IMR-90 (cell line): ENCODE measurements around the gene OR1J4. TPM values are rescaled to one million over a fixed set of nuclear protein-coding genes. Genes with fewer than 3 reads are reported as not detected.

Experiments used
- ATAC-seq: fragments of 200-7000 bp; cut with Tn5 transposase; 2 replicates; pipeline ENCODE4 v1.9.1; 2020; ENCODE audit warnings: low read depth, mild to moderate bottlenecking, moderate library complexity
- BruUV-seq: library from RNA; stranded (reverse); fragments of 400-500 nt; replicated peaks from 2 replicates; lab custom pipeline; 2021; lab: Mats Ljungman, UMichigan
- CTCF ChIA-PET: fragments of 300-600 bp; formaldehyde crosslinking; extraction: SDS; loops from one replicate; lab custom pipeline; 2021; ENCODE audit warnings: antibody characterized with exemption; lab: Yijun Ruan, JAX
- POLR2A ChIA-PET: fragments of 300-600 bp; sonication (Branson Sonifier 250); formaldehyde crosslinking; loops from one replicate; lab custom pipeline; 2022; ENCODE audit warnings: antibody characterized with exemption; ENCODE audit not compliant: unreplicated experiment; lab: Charles Lee
- DNase-seq: peaks from one replicate; pipeline ENCODE4 v3.0.0; 2013
- H2AFZ ChIP-seq: replicated peaks from 2 replicates; pipeline ENCODE3; 2013; ENCODE audit warnings: low read length, mild to moderate bottlenecking; ENCODE audit not compliant: poor library complexity
- H2AK5ac ChIP-seq: 2 replicates; pipeline ENCODE4 v1.6.1; 2013; ENCODE audit warnings: low read depth, low read length, inconsistent platforms
- H2AK9ac ChIP-seq: replicated peaks from 2 replicates; pipeline ENCODE3; 2013; ENCODE audit warnings: mild to moderate bottlenecking, low read depth, low read length, moderate library complexity; ENCODE audit not compliant: poor library complexity
- H2BK120ac ChIP-seq: 2 replicates; pipeline ENCODE4 v1.6.1; 2013; ENCODE audit warnings: low read depth, low read length, inconsistent platforms
- H2BK15ac ChIP-seq: 3 replicates; pipeline ENCODE4 v1.6.1; 2013; ENCODE audit warnings: low read depth, low read length, inconsistent platforms
- H2BK20ac ChIP-seq: 2 replicates; pipeline ENCODE4 v1.6.1; 2013; ENCODE audit warnings: low read depth, mild to moderate bottlenecking, inconsistent platforms, low read length, moderate library complexity
- H2BK5ac ChIP-seq: 2 replicates; pipeline ENCODE4 v1.6.1; 2013; ENCODE audit warnings: mild to moderate bottlenecking, low read depth, low read length, inconsistent platforms; ENCODE audit not compliant: poor library complexity, severe bottlenecking
- H3K14ac ChIP-seq: replicated peaks from 2 replicates; pipeline ENCODE4 v1.6.1; 2013; ENCODE audit warnings: low read depth, low read length, inconsistent platforms
- H3K18ac ChIP-seq: 2 replicates; pipeline ENCODE4 v1.6.1; 2013; ENCODE audit warnings: low read depth, low read length, control low read depth
- H3K23ac ChIP-seq: 2 replicates; pipeline ENCODE4 v1.6.1; 2013; ENCODE audit warnings: low read depth, low read length, inconsistent platforms
- H3K27ac ChIP-seq: 2 replicates; pipeline ENCODE4 v1.5.1; 2013; ENCODE audit warnings: mild to moderate bottlenecking, control low read depth, low read length; ENCODE audit not compliant: insufficient read depth
- H3K27me3 ChIP-seq: 2 replicates; pipeline ENCODE4 v1.6.1; 2013; ENCODE audit warnings: low read length; ENCODE audit not compliant: control insufficient read depth, insufficient read depth
- H3K36me3 ChIP-seq: 2 replicates; pipeline ENCODE4 v1.6.1; 2013; ENCODE audit warnings: low read length, mixed read lengths; ENCODE audit not compliant: control insufficient read depth, insufficient read depth
- H3K4ac ChIP-seq: 2 replicates; pipeline ENCODE4 v1.6.1; 2013; ENCODE audit warnings: low read depth, low read length, inconsistent platforms
- H3K4me1 ChIP-seq: 2 replicates; pipeline ENCODE4 v1.6.1; 2013; ENCODE audit warnings: low read length, mixed read lengths; ENCODE audit not compliant: control insufficient read depth, insufficient read depth
- H3K4me2 ChIP-seq: 2 replicates; pipeline ENCODE4 v1.6.1; 2013; ENCODE audit warnings: low read depth, mild to moderate bottlenecking, control low read depth, low read length, moderate library complexity
- H3K4me3 ChIP-seq: 2 replicates; pipeline ENCODE4 v1.5.1; 2013; ENCODE audit warnings: low read depth, mild to moderate bottlenecking, control low read depth, low read length, moderate library complexity; ENCODE audit not compliant: insufficient read depth
- H3K56ac ChIP-seq: 2 replicates; pipeline ENCODE4 v1.6.1; 2013; ENCODE audit warnings: low read length, inconsistent platforms; ENCODE audit not compliant: insufficient read depth; ENCODE audit errors: extremely low read depth
- H3K79me1 ChIP-seq, 2 experiments: 2 replicates each; pipeline ENCODE4 v1.6.1; 2013; ENCODE audit warnings: low read length in 2 of 2, inconsistent platforms in 1 of 2, low read depth in 1 of 2
- H3K9ac ChIP-seq: 2 replicates; pipeline ENCODE4 v1.6.1; 2013; ENCODE audit warnings: low read depth, low read length, control low read depth
- H3K9me1 ChIP-seq: 2 replicates; pipeline ENCODE4 v1.6.1; 2013; ENCODE audit warnings: low read length, inconsistent platforms; ENCODE audit not compliant: insufficient read depth
- H3K9me3 ChIP-seq: 2 replicates; pipeline ENCODE4 v1.6.1; 2013; ENCODE audit warnings: low read length; ENCODE audit not compliant: control insufficient read depth, insufficient read depth
- H4K20me1 ChIP-seq: 2 replicates; pipeline ENCODE4 v1.6.1; 2013; ENCODE audit warnings: low read length, inconsistent platforms; ENCODE audit not compliant: insufficient read depth
- H4K5ac ChIP-seq: 2 replicates; pipeline ENCODE4 v1.6.1; 2013; ENCODE audit warnings: mild to moderate bottlenecking, low read depth, low read length, control low read depth
- H4K8ac ChIP-seq, 2 experiments: 2 replicates each; pipeline ENCODE4 v1.6.1; 2013; ENCODE audit warnings: low read depth in 2 of 2, low read length in 2 of 2, control low read depth in 1 of 2, inconsistent platforms in 1 of 2
- H4K91ac ChIP-seq: 2 replicates; pipeline ENCODE4 v1.6.1; 2013; ENCODE audit warnings: low read depth, low read length, inconsistent platforms; ENCODE audit not compliant: insufficient read depth
- BHLHE40 ChIP-seq: fragments of 150-350 bp; IDR thresholded peaks from 2 replicates; pipeline ENCODE4 v1.6.1; 2016; ENCODE audit warnings: mild to moderate bottlenecking, low read depth, low read length
- MXI1 ChIP-seq: IDR thresholded peaks from 2 replicates; pipeline ENCODE4 v1.6.1; 2012; ENCODE audit warnings: low read depth, mild to moderate bottlenecking, low read length, moderate library complexity, borderline replicate concordance
- NFE2L2 ChIP-seq: fragments of 150-350 bp; IDR thresholded peaks from 2 replicates; pipeline ENCODE4 v1.6.1; 2016; ENCODE audit warnings: low read depth, mild to moderate bottlenecking, low read length
- RAD21 ChIP-seq: IDR thresholded peaks from 2 replicates; pipeline ENCODE4 v1.6.1; 2012; ENCODE audit warnings: low read length, improper control_type of control experiment
- RCOR1 ChIP-seq: IDR thresholded peaks from 2 replicates; pipeline ENCODE4 v1.6.1; 2012; ENCODE audit warnings: mild to moderate bottlenecking, low read length, improper control_type of control experiment; ENCODE audit not compliant: insufficient replicate concordance
- WGBS, 2 experiments: methylation state at CpG; one replicate each; pipeline versions ENCODE4 v1.1.5 to v1.1.7; 2013; ENCODE audit warnings: missing lambda C conversion rate in 2 of 2; ENCODE audit not compliant: insufficient read length in 1 of 2; ENCODE audit errors: extremely low coverage in 2 of 2; 5-methylcytosine and 5-hydroxymethylcytosine counted together
- dilution Hi-C: fragments of 300-500 bp; cut with HindIII; formaldehyde crosslinking; loops from one replicate; pipeline ENCODE4 v1.14.3; 2018; ENCODE audit warnings: low sequenced_read_pairs; ENCODE audit not compliant: unreplicated experiment
- in situ Hi-C: fragments of 300-500 bp; cut with MboI; formaldehyde crosslinking; loops from 3 replicates; pipeline ENCODE4 v1.14.3; 2019; ENCODE audit warnings: low sequenced_read_pairs, inconsistent platforms, mixed read lengths
- intact Hi-C: fragments of 100-400 bp; cut with micrococcal nuclease; formaldehyde crosslinking; loops from 2 replicates; pipeline ENCODE4 v1.10.0; 2022
- polyA plus RNA-seq, 3 experiments: library from polyadenylated mRNA; depleted of rRNA; stranded (reverse); fragments of >200 nt; gene quantifications; 2 replicates each; pipeline ENCODE4 v1.2.3, GENCODE V29; 2012; ENCODE audit warnings: low replicate concordance in 1 of 3
- total RNA-seq: library from RNA; depleted of rRNA; stranded (reverse); fragments of >200 nt; gene quantifications from 2 replicates; pipeline ENCODE4 v1.2.3, GENCODE V29; 2012

OR1J4 gene
- total and polyA plus RNA-seq, 2 of the 4 experiments (the other 2 are of a cell fraction), result not detected

- H4K8ac ChIP-seq, result no peak overlapping the region
- H3K9me3 ChIP-seq, result no peaks in the 10 kb centered on the region
- no peak overlapping the region for H2AK5ac ChIP-seq
- DNase-seq (no peak), ATAC-seq (no peak)
- no peaks in the 10 kb centered on the region for H3K36me3 ChIP-seq
- no peak overlapping the region for H2BK20ac ChIP-seq
- ChIA-PET CTCF (no interaction called here), POLR2A (no interaction called here)
- no peak overlapping the region for H2AK9ac ChIP-seq
- no peaks in the 10 kb centered on the region for H4K20me1 ChIP-seq
- H3K18ac ChIP-seq, result no peak overlapping the region
- TF ChIP-seq MXI1 (no peak), RCOR1 (no peak), RAD21 (no peak), BHLHE40 (no peak), NFE2L2 (no peak)
- H3K56ac ChIP-seq, result no peak overlapping the region
- H2AFZ ChIP-seq, result no peak overlapping the region
- no peak overlapping the region for H3K14ac ChIP-seq
- no TSS peak for BruUV-seq
- peaks cover 20% of the 10 kb centered on the region for H3K27me3 ChIP-seq
- no peak overlapping the region for H3K4me2 ChIP-seq
- no peak overlapping the region for H2BK5ac ChIP-seq
- no peak overlapping the region for H2BK120ac ChIP-seq
- no peak overlapping the region for H3K27ac ChIP-seq
- dilution Hi-C loops, result no loop called here
- no peaks in the 10 kb centered on the region for H3K79me1 ChIP-seq
- no peak overlapping the region for H4K91ac ChIP-seq
- no peak overlapping the region for H3K4ac ChIP-seq
- intact Hi-C loops, result no loop called here
- H3K9me1 ChIP-seq, result no peaks in the 10 kb centered on the region
- no peaks in the 10 kb centered on the region for H3K4me1 ChIP-seq
- in situ Hi-C loops, result no loop called here
- no peak overlapping the region for H4K5ac ChIP-seq
- H2BK15ac ChIP-seq, result no peak overlapping the region
- H3K23ac ChIP-seq, result no peak overlapping the region
- H3K4me3 ChIP-seq, result no peak overlapping the region
- H3K9ac ChIP-seq, result no peak overlapping the region
- no CpG with 5 or more reads among the region's 2 CpGs for WGBS, 2 experiments
Measured at GRCh38 chr9:122518226-122518625, 715 bp upstream of the OR1J4 start.
